Measurements from ENCODE around the gene NQO2.
"Not testable (repeated sequence)": the region's sequence is repeated elsewhere in the genome, so short reads cannot be mapped to it uniquely, and the experiment has no call there.

NQO2 gene

DNA sequence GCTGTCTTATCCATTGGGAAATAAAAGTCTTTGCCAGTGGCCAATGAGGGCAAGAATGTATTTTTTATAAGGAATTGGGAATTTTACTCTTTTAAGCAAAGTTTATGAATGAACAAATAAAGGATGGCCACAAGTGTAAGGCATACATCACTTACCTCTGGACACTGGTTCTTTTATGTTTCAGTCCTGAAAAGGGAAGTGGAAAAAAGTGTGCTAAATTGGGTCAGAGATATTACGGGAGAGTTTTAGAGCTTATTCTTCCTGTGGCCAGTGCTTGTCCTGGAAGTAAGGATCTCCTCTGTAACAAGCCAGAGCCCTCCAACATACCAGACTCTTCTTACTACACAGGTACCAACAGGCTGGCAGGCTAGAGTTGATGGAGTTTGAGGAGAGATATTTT is 46.1 kb downstream of the NQO2 start:
- no peak for DNase-seq

DNA sequence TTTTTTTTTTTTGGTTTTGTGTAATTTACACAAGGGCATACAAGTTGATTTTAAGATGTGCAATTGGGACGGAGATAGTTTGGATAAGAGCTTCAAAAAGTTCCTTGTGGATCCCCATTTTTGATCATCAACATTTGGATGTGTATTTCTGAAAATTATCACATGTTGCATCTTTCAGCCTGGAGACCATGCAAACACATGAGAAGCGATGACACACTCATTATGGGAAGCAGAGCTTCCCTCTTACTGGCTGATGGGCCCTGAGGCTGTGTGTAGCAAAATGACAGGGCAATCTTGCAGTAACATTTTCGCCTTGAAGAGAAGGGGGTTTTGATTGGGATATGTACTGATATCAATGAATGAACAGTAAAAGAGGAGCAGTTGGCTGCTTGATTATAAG is 46.6 kb downstream of the NQO2 start:
- no peak for DNase-seq

DNA sequence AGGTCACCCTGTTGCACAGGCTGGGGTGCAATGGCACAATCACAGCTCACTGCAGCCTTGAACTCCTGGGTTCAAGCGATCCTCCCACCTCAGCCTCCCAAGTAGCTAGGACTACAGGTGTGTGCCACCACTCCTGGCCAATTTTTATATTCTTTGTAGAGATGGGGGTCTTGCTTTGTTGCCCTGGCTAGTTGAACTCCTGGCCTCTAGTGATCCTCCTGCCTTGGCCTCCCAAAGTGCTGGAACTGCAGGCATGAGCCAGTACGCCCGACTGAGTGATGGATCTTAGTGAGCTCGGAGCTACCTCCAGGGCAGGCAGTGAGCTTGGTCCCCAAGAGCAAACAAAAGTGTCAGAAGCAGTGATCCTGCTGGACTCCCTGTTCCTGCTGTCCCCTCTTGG is 48.3 kb downstream of the NQO2 start:
- not testable (repeated sequence) for DNase-seq

DNA sequence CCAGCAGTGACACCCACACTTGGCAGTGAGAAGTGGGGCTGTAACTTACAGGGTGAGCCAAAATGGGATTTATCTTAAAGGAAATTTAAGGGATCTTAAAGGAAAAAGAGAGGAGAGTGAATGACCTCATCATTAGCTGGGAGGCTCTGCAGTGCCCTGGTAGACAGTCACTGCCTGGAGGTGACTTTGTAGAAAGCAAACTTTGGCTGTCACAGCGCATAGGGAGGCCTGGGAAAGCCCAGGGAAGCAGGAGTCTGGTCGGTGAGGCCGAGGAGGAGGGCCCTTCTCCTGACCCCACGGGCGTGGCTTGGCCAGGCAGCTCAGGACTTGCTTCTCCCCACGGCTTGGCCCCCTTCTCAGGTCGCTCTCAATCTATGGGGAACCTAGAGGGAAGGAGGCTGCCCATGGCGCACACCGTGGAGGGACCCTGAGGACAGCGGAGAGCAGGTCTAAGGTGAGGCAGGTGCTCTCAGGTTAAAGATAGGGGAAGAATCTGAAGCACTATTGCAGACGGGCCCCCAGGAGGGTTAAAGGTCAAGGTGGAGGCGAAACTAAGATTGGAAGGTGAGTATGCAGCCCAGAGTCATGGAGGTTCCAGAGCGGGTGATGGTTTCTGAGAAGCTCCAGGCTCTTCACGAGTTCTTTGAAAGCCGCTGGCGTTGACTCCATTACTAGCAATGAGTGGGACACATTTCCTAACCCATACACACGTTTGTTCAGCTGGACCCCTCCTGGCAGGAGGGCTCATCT is 53.0 kb downstream of the NQO2 start:
- DNase-seq: no peak

DNA sequence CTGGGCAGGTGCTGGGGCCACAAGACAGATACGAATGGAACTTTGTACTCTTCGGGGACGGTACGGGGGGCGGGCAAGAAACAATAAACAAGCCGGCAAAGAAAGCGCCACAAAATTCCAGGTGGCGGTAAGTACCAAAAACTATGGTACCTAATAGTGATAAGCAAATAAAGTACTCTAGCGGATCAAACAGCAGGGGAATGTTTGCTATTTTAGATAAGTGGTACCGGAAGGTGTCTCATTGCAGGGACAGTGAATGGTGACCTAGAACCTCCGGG is 53.5 kb downstream of the NQO2 start:
- no peak for DNase-seq

DNA sequence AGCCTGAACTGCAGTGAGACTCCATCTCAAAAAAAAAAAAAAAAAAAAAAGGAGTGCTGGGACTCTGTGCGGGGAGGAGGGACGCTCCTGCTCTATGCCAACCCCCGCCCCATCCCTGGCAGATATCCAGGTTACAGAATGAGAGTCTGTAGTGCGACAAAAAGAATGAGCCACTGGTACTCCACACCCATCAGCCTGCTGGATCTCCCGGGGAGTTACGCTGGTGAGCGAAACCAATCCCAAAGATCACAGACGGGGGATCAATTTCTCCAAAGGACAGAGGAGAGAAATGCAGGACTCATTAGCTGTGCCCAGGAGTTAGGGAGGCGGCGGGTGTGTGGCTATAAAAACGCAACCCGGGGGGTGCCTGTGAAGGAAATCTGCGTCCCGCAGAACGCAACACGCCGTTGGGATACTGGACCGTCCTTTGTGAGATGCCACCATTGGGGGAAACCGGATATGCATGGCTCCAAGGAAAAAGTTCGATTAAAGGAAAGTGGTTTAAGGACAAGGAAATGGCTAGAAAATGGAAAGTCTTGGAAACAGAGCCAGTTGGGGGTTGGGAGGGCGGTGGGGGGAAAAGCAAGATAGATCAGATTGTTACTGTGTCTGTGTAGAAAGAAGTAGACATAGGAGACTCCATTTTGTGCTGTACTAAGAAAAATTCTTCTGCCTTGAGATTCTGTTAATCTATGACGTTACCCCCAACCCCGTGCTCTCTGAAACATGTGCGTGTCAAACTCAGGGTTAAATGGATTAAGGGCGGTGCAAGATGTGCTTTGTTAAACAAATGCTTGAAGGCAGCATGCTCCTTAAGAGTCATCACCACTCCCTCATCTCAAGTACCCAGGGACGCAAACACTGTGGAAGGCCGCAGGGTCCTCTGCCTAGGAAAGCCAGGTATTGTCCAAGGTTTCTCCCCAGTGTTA is 54.8 kb downstream of the NQO2 start:
- peak; percentile 1 for DNase-seq

DNA sequence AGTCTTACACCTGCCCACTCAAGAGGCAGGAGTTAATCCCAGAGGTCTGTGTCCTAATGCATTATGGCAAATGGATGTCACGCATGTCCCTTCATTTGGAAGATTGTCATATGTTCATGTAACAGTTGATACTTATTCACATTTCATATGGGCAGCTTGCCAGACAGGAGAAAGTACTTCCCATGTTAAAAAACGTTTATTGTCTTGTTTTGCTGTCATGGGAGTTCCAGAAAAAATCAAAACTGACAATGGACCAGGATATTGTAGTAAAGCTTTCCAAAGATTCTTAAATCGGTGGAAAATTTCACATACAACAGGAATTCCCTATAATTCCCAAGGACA is 55.4 kb downstream of the NQO2 start:
- not testable (repeated sequence) for DNase-seq

DNA sequence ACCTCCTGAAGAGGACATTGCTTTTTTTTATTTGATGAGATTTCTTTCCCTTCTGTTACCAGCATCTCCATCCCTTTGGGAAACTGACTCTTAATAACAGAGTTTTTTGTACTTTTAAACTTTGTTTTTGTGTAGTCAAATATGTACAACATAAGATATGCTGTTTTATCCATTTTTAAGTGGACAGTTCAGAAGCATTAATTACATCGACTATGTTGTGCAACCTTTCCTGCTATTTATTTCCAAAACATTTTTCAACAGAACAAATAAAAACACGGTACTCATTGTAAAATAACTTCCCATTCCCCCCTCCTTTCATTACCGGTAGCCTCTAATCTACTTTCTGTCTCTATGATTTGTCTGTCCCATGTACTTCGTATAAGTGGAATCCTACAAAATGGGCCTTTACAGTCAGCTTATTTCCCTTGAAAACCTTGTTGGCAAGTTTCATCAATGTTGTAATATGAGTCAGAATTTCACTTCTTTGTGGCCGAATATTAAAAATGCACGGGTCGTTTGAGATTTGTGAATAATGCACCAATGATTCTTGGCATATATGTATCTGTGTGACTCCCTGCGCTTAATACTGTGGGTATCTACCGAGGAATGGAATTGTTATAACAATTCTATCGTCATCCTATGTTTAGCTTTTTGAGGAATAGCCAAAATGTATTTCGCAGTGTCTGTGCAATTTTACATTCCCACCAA is 57.5 kb downstream of the NQO2 start:
- no peak for DNase-seq

DNA sequence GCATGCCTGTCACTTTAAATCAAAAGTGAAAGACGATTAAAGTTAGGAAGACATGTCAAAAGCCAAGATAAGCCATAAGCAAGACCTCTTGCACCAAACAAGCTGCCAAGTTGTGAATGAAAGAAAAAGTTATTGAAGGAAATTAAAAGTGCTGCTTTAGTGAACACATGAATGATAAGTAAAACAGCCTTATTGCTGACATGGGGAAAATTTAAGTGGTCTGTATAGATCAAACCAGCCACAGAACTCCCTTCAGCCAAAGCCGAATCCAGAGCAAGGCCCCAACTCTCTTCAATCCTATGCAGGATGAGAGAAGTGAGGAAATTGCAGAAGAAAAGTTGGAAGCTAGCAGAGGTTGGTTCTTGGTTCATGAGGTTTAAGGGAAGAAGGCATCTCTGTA is 59.3 kb downstream of the NQO2 start:
- no peak for DNase-seq

DNA sequence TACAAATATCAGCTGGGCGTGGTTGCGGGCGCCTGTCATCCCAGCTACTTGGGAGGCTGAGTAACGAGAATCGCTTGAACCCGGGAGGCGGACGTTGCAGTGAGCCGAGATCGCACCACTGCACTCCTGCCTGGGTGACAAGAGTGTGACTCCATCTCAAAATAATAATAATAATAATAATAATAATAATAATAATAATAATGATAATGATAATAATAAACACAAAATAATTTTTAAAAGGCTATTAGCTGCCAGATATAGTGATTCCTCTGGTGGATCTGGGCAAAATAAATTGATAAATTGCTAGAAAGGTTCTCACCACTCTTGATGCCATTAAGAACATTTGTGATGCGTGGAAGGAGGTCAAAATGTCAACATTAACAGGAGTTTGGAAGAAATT is 60.4 kb downstream of the NQO2 start:
- not testable (repeated sequence) for DNase-seq

DNA sequence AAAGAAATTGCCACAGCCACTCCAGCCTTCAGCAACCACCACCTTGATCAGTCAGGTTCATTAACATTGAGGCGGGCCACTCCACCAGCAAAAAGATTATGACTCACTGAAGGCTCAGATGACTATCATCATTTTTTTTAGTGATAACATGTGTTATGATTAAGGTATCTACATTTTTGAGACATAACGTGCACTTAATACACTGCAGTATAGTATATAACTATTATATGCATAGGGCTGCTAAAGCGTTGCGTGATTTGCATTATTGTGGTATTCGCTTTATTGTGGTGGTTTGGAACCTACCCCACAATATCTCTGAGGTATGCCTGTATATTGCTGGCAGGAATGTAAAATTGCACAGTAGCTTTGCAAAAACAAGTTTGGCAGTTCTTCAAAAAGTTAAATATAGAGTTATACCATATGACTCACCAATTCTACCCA is 61.8 kb downstream of the NQO2 start:
- no peak for DNase-seq

DNA sequence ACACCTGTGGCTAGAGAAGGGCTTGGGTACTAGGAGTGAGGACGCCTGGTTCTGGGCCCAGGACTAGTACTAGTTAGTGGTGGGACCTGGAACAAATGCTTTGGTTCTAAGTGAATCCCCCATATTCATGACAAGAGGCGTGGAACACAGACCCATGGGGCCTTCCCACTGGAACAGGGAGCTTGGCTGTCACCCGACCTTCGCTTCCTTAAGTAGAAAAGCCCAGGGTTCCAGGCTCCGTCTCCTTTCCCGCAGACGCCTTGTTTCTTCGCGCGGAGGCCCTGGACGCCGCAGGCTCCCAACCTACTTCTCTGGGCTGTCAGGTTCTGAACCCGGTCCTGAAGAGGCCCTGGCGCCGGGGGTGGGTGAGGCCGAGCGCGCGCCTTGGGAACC is 63.6 kb downstream of the NQO2 start:
- not testable (repeated sequence) for DNase-seq

DNA sequence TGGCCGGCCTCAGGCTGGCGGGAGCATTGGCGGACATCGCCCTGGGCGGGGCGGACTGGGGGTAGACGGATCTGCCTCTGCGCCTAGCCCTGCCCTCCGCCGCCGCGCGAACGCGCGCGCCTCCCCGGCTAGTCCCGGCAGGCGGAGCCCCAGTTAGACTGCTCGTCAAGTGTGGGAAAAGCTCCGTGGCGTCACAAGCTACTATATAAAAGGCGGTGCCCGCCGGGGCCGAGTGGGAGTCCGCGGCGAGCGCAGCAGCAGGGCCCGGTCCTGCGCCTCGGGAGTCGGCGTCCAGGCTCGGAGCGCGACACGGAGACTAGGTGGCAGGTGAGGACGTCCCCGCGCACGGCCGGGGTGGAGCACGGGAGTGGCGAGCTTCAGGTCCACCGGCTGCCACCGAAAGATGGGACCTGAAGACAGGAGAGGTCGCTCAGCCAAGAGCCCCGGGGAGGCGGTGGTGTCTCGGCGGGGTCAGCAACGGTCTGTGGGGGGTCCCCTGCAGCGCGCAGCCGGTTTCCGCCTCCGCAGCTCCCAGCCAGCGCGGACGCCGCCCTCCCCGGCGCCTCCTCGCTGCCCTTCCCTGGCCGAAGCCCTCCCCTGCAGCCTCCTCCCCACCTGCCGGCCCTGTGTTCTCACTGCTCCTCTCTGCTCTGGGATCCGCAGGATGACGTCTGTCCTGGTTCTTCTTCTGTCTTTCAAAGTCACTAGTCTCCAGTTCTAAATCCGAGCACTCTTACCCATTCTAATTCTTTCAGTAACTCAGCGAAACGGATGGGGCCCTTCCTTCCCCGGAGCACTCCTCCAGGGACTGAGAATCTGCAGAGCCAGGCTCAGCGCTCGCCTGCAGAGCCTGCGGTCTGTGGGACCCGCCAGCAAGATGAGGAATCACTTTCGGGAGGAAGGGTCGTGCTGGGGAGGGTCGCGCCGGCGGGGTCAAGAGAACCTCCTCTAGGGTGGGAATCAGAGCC is 64.3 kb downstream of the NQO2 start:
- DNase-seq: peak; percentile 86

DNA sequence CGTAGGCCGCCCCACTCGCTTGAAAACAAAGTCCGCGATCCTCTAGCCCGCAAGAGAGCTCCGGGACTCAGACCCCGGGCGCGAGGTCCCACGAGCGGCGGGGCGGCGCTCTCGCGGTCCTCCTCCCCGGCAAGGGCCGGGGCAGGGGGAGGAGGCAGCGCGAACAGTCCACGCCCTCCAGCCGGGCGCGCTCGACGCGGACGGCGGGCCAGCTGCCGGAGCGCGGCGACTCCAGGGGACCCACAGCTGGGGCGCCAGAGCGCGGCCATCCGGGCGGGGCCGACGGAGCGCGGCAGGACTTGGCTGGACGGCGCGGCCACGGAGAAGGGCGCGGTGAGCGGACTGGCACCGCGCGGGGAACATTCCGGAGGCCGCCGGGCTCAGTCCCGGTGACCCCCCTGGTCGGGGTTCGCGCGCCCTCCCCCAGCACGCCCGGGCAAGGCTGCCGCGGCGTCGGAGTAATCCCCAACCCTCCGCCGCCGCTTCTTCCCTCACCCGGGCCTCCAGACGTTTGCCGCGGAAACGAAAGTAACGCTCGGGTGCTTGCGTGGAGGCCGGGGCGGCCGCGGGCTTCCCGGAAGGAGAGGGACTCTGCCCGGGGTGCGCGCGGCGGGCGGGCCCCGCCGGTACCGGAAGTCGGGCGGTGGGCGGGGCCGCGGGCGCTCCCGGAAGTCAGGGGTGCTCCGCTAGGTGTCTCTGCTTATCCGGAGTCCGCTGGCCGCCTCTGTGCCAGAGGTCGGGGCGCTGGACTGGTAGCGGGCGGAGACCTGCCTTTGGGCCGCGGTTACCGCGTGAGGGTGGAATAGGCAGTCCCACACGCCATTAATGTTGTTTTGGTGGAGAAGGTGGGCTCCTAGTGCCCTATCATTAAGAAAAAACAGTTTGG is 68.9 kb downstream of the NQO2 start, which contains the start of gene RIPK1:
Gene RIPK1, plus strand, starts transcription at position 166 of the 886 bp plus-strand sequence. CDS start 8,330 bp downstream, outside the sequence.
- peak; percentile 88 for DNase-seq

Measured in NCI-H774 (cell line).